Prostate gland (tissue), 2 donors: ENCODE results near the gene CSNK1D. TPM values are rescaled to one million over a fixed set of nuclear protein-coding genes. Genes with fewer than 3 reads are reported as not detected.

Source experiments
- DNase-seq: peaks from one replicate; pipeline ENCODE4 v3.0.0-alpha.2; 2019; ENCODE audit warnings: low spot score
- H3K27ac ChIP-seq, 2 donors: fragments of 200-600 bp; sonication (generic); 2 replicates each; pipeline ENCODE4 v1.5.1; 2017 to 2019
- H3K27me3 ChIP-seq: fragments of 200-600 bp; sonication (generic); replicated peaks from 2 replicates; pipeline ENCODE4 v1.5.1; 2019; ENCODE audit not compliant: insufficient read depth
- H3K36me3 ChIP-seq, 2 donors: fragments of 200-600 bp; sonication (generic); 1 replicate in 1 of 2; 2 replicates in 1 of 2; pipeline versions ENCODE4 v1.5.1 to v1.8.1; 2017 to 2019
- H3K4me1 ChIP-seq: fragments of 200-600 bp; sonication (generic); replicated peaks from 2 replicates; pipeline ENCODE4 v1.5.1; 2019
- H3K4me3 ChIP-seq, 2 donors: fragments of 200-600 bp; sonication (generic); 2 replicates each; pipeline ENCODE4 v1.5.1; 2017 to 2019
- H3K9me3 ChIP-seq: fragments of 200-600 bp; sonication (generic); 2 replicates; pipeline ENCODE4 v1.5.1; 2017
- CTCF ChIP-seq, 4 experiments: fragments of 200-600 bp in 2 of 4; fragments of 450-650 bp in 2 of 4; sonication (generic) in 2 of 4; IDR thresholded peaks; 1 replicate in 3 of 4; 2 replicates in 1 of 4; pipeline ENCODE4 v1.5.1; 2016 to 2019; ENCODE audit warnings: antibody characterized with exemption in 4 of 4, mild to moderate bottlenecking in 2 of 4, moderate library complexity in 2 of 4
- POLR2A ChIP-seq: fragments of 450-650 bp; IDR thresholded peaks from one replicate; pipeline ENCODE4 v1.6.1; 2016; ENCODE audit warnings: antibody characterized with exemption, mild to moderate bottlenecking
- POLR2AphosphoS5 ChIP-seq: sonication (generic); formaldehyde crosslinking; IDR thresholded peaks from one replicate; pipeline ENCODE4 v1.6.1; 2017; ENCODE audit warnings: antibody characterized with exemption
- WGBS: methylation state at CpG from one replicate; pipeline ENCODE4 v1.1.5; 2018; 5-methylcytosine and 5-hydroxymethylcytosine counted together
- intact Hi-C: fragments of 100-400 bp; cut with DNase I; formaldehyde crosslinking; loops from one replicate; pipeline ENCODE4 v1.14.2; 2022
- total RNA-seq, 2 donors: library from RNA; depleted of rRNA; stranded (reverse); fragments of >200 nt; gene quantifications; one replicate each; pipeline ENCODE4 v1.1.0, GENCODE V29; 2016

Gene CSNK1D
- total RNA-seq, 2 donors from 2014 or later: 80.3 to 155 TPM

- no peaks in the 10 kb centered on the region for H3K4me1 ChIP-seq
- no peak overlapping the region for H3K27ac ChIP-seq
- intact Hi-C loops: no loop called here
- no peaks in the 10 kb centered on the region for H3K9me3 ChIP-seq
- no peak for DNase-seq
- H3K27me3 ChIP-seq: no peaks in the 10 kb centered on the region
- 78% methylated on average over 8 of the region's 8 CpGs for WGBS
- TF ChIP-seq POLR2A: no peak
- no peak for TF ChIP-seq CTCF (IDR thresholded peaks at IDR 0.05)
- TF ChIP-seq POLR2AphosphoS5: no peak
- no peak overlapping the region for H3K4me3 ChIP-seq
- H3K36me3 ChIP-seq: no peaks in the 10 kb centered on the region
Observed at GRCh38 chr17:82224666-82225065, 48.8 kb downstream of the CSNK1D start.

DNA sequence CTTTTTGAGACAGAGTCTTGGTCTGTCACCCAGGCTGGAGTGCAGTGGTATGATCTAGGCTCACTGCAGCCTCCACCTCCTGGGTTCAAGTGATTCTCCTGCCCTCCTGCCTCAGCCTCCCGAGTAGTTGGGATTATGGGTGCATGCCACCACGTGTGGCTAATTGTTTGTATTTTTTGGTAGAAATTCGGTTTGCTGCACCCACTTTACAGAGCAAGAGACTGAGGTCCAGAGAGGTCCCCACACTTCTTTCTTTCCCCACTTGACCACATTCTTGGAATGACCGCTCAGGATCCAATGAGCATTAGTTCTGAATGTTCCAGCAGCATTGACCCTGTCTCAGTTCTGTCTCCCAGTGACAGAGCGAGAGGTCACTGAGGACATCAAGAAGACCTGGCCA lies 50.0 kb downstream of the CSNK1D start:
- Histone ChIP-seq H3K4me1 (no peaks in the 10 kb centered on the region), H3K27ac (no peak overlapping the region), H3K36me3 (no peaks in the 10 kb centered on the region), H3K9me3 (no peaks in the 10 kb centered on the region), H3K27me3 (no peaks in the 10 kb centered on the region), H3K4me3 (no peak overlapping the region)
- intact Hi-C loops: no loop called here
- 83% methylated on average over 5 of the region's 5 CpGs for WGBS
- TF ChIP-seq POLR2A (no peak), POLR2AphosphoS5 (no peak), CTCF (IDR thresholded peaks at IDR 0.05) (no peak)
- no peak for DNase-seq

- TF ChIP-seq POLR2AphosphoS5: no peak
- TF ChIP-seq POLR2A: no peak
- no peak for TF ChIP-seq CTCF (IDR thresholded peaks at IDR 0.05)
- intact Hi-C loops: no loop called here
- Histone ChIP-seq H3K9me3 (no peaks in the 10 kb centered on the region), H3K27me3 (no peaks in the 10 kb centered on the region), H3K4me3 (no peak overlapping the region), H3K4me1 (no peaks in the 10 kb centered on the region), H3K36me3 (no peaks in the 10 kb centered on the region), H3K27ac (no peak overlapping the region)
- DNase-seq: no peak
- 57% methylated on average over 10 of the region's 10 CpGs for WGBS
Observed at GRCh38 chr17:82222816-82223215, 50.7 kb downstream of the CSNK1D start.

DNA sequence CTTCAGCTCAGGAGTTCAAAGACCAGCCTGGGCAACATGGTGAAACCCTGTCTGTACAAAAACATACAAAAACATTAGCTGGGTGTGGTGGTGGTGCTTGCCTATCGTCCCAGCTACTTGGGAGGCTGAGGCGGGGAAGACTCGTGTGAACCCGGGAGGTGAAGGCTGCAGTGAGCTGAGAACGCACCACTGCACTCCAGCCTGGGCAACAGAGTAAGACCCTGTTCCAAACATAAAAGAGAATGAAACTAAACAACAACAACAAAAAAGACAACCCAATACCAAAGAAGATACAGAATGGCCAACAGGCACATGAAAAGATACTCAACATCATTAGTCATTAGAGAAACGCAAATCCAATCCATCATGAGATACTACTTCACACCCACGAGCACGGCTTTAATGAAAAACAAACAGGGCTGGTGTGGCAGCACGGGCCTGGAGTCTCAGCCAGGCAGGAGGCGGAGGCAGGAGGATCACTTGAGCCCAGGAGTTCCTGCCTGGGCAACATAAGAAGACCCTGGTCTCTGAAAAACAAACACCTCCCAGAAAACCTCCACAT lies 52.1 kb downstream of the CSNK1D start:
- no peaks in the 10 kb centered on the region for H3K36me3 ChIP-seq
- no peak overlapping the region for H3K4me3 ChIP-seq
- no peaks in the 10 kb centered on the region for H3K27me3 ChIP-seq
- no peak for DNase-seq
- WGBS: 68% methylated on average over 10 of the region's 10 CpGs
- H3K9me3 ChIP-seq: no peaks in the 10 kb centered on the region
- H3K27ac ChIP-seq: no peak overlapping the region
- H3K4me1 ChIP-seq: no peaks in the 10 kb centered on the region
- intact Hi-C loops: no loop called here
- no peak for TF ChIP-seq POLR2AphosphoS5
- no peak for TF ChIP-seq CTCF (IDR thresholded peaks at IDR 0.05)
- TF ChIP-seq POLR2A: no peak
